Measurements from ENCODE around the gene FADS2.

Gene FADS2

DNA sequence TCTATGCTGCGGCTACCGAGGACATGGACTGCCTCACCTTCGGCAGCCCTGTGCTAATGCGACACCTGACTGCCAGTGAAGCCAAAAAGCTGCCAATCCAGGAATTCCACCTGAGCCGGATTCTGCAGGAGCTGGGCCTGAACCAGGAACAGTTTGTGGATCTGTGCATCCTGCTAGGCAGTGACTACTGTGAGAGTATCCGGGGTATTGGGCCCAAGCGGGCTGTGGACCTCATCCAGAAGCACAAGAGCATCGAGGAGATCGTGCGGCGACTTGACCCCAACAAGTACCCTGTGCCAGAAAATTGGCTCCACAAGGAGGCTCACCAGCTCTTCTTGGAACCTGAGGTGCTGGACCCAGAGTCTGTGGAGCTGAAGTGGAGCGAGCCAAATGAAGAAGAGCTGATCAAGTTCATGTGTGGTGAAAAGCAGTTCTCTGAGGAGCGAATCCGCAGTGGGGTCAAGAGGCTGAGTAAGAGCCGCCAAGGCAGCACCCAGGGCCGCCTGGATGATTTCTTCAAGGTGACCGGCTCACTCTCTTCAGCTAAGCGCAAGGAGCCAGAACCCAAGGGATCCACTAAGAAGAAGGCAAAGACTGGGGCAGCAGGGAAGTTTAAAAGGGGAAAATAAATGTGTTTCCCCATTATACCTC lies 32.1 kb upstream of the FADS2 start:
- Histone ChIP-seq H3K4me1 (ENCODE audit: control extremely low read depth in 1 of 4, control insufficient read depth in 4 of 4, insufficient read depth in 4 of 4, low read length in 3 of 4) (peaks cover 11 to 29% (median 25%) of the 10 kb centered on the region in 4 experiments), H3K9me3 (ENCODE audit: control extremely low read depth in 1 of 5, control insufficient read depth in 4 of 5, insufficient read depth in 2 of 5, low read depth in 1 of 5, low read length in 4 of 5) (no peaks in the 10 kb centered on the region), H3K36me3 (ENCODE audit: control insufficient read depth in 4 of 4, insufficient read depth in 4 of 4, low read length in 3 of 4) (peaks cover 3 to 56% (median 12%) of the 10 kb centered on the region in 4 experiments), H3K4me3 (ENCODE audit: control insufficient read depth in 1 of 7, extremely low read depth in 1 of 7, insufficient read depth in 4 of 7, low read depth in 2 of 7, low read length in 6 of 7) (no peak overlapping the region), H3K27ac (ENCODE audit: insufficient read depth in 1 of 2, low read depth in 1 of 2, low read length in 2 of 2, poor library complexity in 1 of 2, severe bottlenecking in 2 of 2) (no peak overlapping the region), H3K27me3 (replicated peaks in 2 of 5; ENCODE audit: control insufficient read depth in 4 of 5, insufficient read depth in 5 of 5, low read length in 4 of 5) (no peaks in the 10 kb centered on the region)
- POLR2A ChIA-PET: no interaction called here
- DNase-seq: no peak
- CTCF ChIA-PET: interaction anchor here (0.9 to 19.2 kb wide), 21 partner anchors 9 to 325 kb away, joined by 3 to 218 read pairs (median 9); partner anchors contain the start of gene FADS1
- WGBS (ENCODE audit: insufficient coverage): 98% methylated on average over 17 of the region's 18 CpGs

DNA sequence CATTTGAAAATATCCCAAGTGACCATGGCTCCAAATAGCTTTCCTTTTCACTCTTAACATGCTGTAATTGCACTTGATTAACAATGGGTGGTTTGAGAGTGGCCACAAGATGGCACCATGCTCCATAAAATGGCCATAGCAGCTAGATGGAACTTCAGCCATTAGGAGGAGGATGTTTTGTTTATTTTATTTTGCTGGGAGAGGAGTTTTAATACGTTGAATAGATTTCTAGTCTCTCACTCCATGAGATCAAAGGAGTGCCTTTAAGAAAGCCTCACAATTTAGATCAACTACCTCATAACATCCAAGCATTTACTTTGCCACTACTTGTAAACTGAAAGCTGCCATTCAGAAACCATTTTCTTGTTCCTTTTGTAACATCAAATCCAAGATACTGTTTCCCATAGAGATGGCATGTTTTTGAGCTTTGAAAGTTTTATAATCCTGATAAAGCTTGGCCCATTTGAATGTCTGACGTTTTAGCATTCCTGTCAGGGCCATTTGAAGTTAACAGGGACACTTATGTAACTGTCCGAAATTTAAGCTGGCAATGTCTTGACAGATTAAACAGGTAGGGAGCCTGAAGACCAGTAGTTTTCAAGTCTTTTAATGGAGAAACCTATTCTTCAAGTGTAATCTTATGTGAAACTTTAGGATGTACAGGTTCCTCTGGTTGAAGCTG lies 30.7 kb upstream of the FADS2 start:
- peak; percentile 87 to 92 (median 88) for DNase-seq
- 91% methylated on average over 2 of the region's 3 CpGs for WGBS (ENCODE audit: insufficient coverage)
- ChIA-PET CTCF (interaction anchor here (0.7 to 19.2 kb wide), 38 partner anchors 8 to 410 kb away, joined by 3 to 218 read pairs (median 4); partner anchors contain the start of genes FADS1, FADS2 and RAB3IL1), POLR2A (interaction anchor here (0.8 to 1.5 kb wide), 3 partner anchors 15 to 37 kb away, joined by 3 to 7 read pairs (median 3); partner anchors contain the start of gene FADS1)
- Histone ChIP-seq H3K27me3 (replicated peaks in 2 of 5; ENCODE audit: control insufficient read depth in 4 of 5, insufficient read depth in 5 of 5, low read length in 4 of 5) (no peaks in the 10 kb centered on the region), H3K4me3 (ENCODE audit: control insufficient read depth in 1 of 7, extremely low read depth in 1 of 7, insufficient read depth in 4 of 7, low read depth in 2 of 7, low read length in 6 of 7) (no peak overlapping the region), H3K36me3 (ENCODE audit: control insufficient read depth in 4 of 4, insufficient read depth in 4 of 4, low read length in 3 of 4) (peaks cover 8 to 70% (median 21%) of the 10 kb centered on the region in 4 experiments), H3K4me1 (ENCODE audit: control extremely low read depth in 1 of 4, control insufficient read depth in 4 of 4, insufficient read depth in 4 of 4, low read length in 3 of 4) (peaks cover 6 to 20% (median 15%) of the 10 kb centered on the region in 4 experiments), H3K27ac (ENCODE audit: insufficient read depth in 1 of 2, low read depth in 1 of 2, low read length in 2 of 2, poor library complexity in 1 of 2, severe bottlenecking in 2 of 2) (peak overlapping the region; percentile 23 to 47), H3K9me3 (ENCODE audit: control extremely low read depth in 1 of 5, control insufficient read depth in 4 of 5, insufficient read depth in 2 of 5, low read depth in 1 of 5, low read length in 4 of 5) (no peaks in the 10 kb centered on the region)

DNA sequence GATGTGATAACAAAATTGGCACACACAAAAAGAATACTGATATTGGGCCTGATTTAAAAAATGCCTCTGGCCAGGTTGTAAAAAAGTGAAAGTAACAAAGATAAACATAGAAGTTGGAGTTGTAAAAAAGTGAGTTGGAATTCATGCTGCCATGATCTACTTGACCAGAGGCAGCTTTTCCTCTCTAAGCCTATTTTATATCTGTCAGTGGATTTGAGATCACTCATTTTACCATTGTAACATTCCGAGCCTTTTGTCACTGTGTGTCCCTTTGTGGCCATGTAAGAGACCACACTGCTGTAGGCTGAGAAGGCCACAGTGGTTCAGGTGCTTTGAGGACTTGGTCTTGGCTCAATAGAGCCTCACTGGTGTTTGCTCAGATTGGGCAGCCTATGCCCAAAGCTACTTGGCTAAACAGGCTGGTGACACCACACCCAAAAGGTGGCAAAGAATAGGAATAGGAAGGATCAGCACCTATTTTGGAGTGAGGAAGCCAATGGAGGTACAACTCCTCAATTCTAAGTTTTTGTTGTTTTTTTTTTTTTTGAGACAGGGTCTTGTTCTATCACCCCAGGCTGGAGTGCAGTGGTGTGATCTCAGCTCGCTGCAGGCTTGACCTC lies 28.3 kb upstream of the FADS2 start:
- no peaks in the 10 kb centered on the region for H3K9me3 ChIP-seq (ENCODE audit: control extremely low read depth in 1 of 5, control insufficient read depth in 4 of 5, insufficient read depth in 2 of 5, low read depth in 1 of 5, low read length in 4 of 5)
- ChIA-PET CTCF (interaction anchor here (1.0 to 19.2 kb wide), 7 partner anchors 16 to 72 kb away, joined by 3 to 218 read pairs (median 13); partner anchors contain the start of genes FADS1 and FADS2), POLR2A (no interaction called here)
- H3K27ac ChIP-seq (ENCODE audit: insufficient read depth in 1 of 2, low read depth in 1 of 2, low read length in 2 of 2, poor library complexity in 1 of 2, severe bottlenecking in 2 of 2): peak overlapping the region in 1 of 2 experiments; percentile 8
- peaks cover 0 to 5% (median 1%) of the 10 kb centered on the region in 4 experiments for H3K4me1 ChIP-seq (ENCODE audit: control extremely low read depth in 1 of 4, control insufficient read depth in 4 of 4, insufficient read depth in 4 of 4, low read length in 3 of 4)
- peaks cover 16 to 88% (median 40%) of the 10 kb centered on the region in 4 experiments for H3K36me3 ChIP-seq (ENCODE audit: control insufficient read depth in 4 of 4, insufficient read depth in 4 of 4, low read length in 3 of 4)
- H3K4me3 ChIP-seq (ENCODE audit: control insufficient read depth in 1 of 7, extremely low read depth in 1 of 7, insufficient read depth in 4 of 7, low read depth in 2 of 7, low read length in 6 of 7): no peak overlapping the region
- WGBS (ENCODE audit: insufficient coverage): 93% methylated on average over 2 of the region's 2 CpGs
- H3K27me3 ChIP-seq (replicated peaks in 2 of 5; ENCODE audit: control insufficient read depth in 4 of 5, insufficient read depth in 5 of 5, low read length in 4 of 5): no peaks in the 10 kb centered on the region
- no peak for DNase-seq

DNA sequence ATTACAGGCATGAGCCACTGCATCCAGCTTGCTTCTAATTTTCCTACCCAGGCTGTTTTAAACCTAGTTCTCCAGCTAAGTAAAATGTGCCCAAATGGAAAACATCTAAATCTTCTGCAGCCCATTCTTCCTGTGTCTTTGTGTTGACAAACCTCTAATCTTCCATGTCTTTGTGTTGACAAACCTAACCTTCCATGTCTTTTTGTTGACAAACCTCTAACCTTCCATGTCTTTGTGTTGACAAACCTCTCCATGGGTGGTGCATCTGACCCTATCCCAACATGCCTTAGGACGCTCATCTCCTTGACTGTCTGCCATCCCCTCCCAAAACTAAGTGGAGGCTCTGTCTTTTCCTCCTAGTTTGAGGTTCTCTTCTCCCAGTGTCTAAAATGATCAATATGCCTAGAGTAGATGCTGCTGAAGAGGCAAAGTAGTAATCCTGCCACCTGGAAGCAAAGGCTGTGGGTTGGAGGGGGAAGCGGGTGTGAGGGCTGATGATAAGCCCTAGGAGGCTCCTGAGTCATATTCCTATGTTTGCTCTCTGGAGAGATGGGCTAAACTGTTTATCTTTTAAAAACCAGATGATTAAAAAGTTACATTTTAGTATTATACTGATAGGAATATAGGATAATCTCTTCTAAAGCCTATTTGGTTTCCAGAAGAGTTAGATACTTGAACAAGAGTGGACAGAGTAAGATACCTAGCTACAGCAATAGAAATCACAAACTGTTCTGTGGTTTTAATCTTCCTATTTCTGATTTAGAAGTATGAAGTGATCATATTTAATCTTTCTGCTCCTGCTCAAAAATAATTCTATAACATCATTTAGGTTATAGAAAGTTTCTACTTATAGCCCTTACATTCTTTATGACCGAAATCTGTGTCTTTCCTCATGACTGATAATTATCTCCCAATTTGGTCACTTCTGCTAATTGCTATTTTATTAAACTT lies 27.5 kb upstream of the FADS2 start:
- ChIA-PET POLR2A (interaction anchor here (0.5 kb wide), 1 partner anchor 370 kb away, joined by 3 read pairs; no protein-coding TSS in a partner anchor), CTCF (interaction anchor here (0.7 to 19.2 kb wide), 8 partner anchors 11 to 98 kb away, joined by 3 to 218 read pairs (median 4); partner anchors contain the start of gene FADS1)
- H3K4me1 ChIP-seq (ENCODE audit: control extremely low read depth in 1 of 4, control insufficient read depth in 4 of 4, insufficient read depth in 4 of 4, low read length in 3 of 4): peaks cover 0 to 3% (median 0%) of the 10 kb centered on the region in 4 experiments
- H3K4me3 ChIP-seq (ENCODE audit: control insufficient read depth in 1 of 7, extremely low read depth in 1 of 7, insufficient read depth in 4 of 7, low read depth in 2 of 7, low read length in 6 of 7): no peak overlapping the region
- no peaks in the 10 kb centered on the region for H3K9me3 ChIP-seq (ENCODE audit: control extremely low read depth in 1 of 5, control insufficient read depth in 4 of 5, insufficient read depth in 2 of 5, low read depth in 1 of 5, low read length in 4 of 5)
- peaks cover 16 to 88% (median 44%) of the 10 kb centered on the region in 4 experiments for H3K36me3 ChIP-seq (ENCODE audit: control insufficient read depth in 4 of 4, insufficient read depth in 4 of 4, low read length in 3 of 4)
- DNase-seq: no peak
- 92% methylated on average over 2 of the region's 3 CpGs for WGBS (ENCODE audit: insufficient coverage)
- H3K27me3 ChIP-seq (replicated peaks in 2 of 5; ENCODE audit: control insufficient read depth in 4 of 5, insufficient read depth in 5 of 5, low read length in 4 of 5): no peaks in the 10 kb centered on the region
- H3K27ac ChIP-seq (ENCODE audit: insufficient read depth in 1 of 2, low read depth in 1 of 2, low read length in 2 of 2, poor library complexity in 1 of 2, severe bottlenecking in 2 of 2): no peak overlapping the region

DNA sequence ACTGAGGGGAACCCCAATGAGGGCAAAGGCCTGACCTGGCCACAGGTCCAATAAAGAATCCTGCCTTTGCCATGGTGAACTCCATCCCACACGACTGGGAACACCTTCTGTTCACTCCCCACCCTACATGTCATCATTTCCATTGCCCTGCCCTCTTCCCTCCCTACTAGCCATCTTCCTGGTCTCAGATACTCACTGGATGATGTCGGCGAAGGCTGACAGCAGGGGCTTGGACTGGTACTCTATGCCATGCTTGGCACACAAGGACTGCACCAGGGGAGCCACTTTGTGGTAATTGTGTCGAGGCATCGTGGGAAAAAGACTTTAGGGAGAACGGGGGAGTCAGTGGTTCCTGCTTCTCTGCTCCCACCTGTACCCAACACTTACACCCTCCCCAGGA lies 25.5 kb upstream of the FADS2 start:
- Histone ChIP-seq H3K27me3 (replicated peaks in 2 of 5; ENCODE audit: control insufficient read depth in 4 of 5, insufficient read depth in 5 of 5, low read length in 4 of 5) (no peaks in the 10 kb centered on the region), H3K4me3 (ENCODE audit: control insufficient read depth in 1 of 7, extremely low read depth in 1 of 7, insufficient read depth in 4 of 7, low read depth in 2 of 7, low read length in 6 of 7) (no peak overlapping the region), H3K36me3 (ENCODE audit: control insufficient read depth in 4 of 4, insufficient read depth in 4 of 4, low read length in 3 of 4) (peaks cover 16 to 88% (median 50%) of the 10 kb centered on the region in 4 experiments), H3K27ac (ENCODE audit: insufficient read depth in 1 of 2, low read depth in 1 of 2, low read length in 2 of 2, poor library complexity in 1 of 2, severe bottlenecking in 2 of 2) (no peak overlapping the region), H3K4me1 (ENCODE audit: control extremely low read depth in 1 of 4, control insufficient read depth in 4 of 4, insufficient read depth in 4 of 4, low read length in 3 of 4) (no peaks in the 10 kb centered on the region), H3K9me3 (ENCODE audit: control extremely low read depth in 1 of 5, control insufficient read depth in 4 of 5, insufficient read depth in 2 of 5, low read depth in 1 of 5, low read length in 4 of 5) (no peaks in the 10 kb centered on the region)
- POLR2A ChIA-PET: no interaction called here
- 100% methylated on average over 2 of the region's 6 CpGs for WGBS (ENCODE audit: insufficient coverage)
- CTCF ChIA-PET: interaction anchor here (0.5 to 19.2 kb wide), 4 partner anchors 8 to 120 kb away, joined by 3 to 218 read pairs (median 32); partner anchors contain the start of genes FADS1, FEN1 and TMEM258
- no peak for DNase-seq
